ENCODE results near the gene SAE1. TPM values are rescaled to one million over a fixed set of nuclear protein-coding genes. Genes with fewer than 3 reads are reported as not detected.
A peak's percentile ranks its signal among the peaks of the same experiment; 100 is the strongest.

SAE1 gene
- total and polyA plus RNA-seq, 12 donors, result 11.9 to 60.2 (median 45.5) TPM

- Histone ChIP-seq H3K27ac (peak overlapping the region in 1 of 10 donors; percentile 6), H3K4me3 (peak overlapping the region in 9 of 10 donors; percentile 16 to 50 (median 36)), H3K27me3 (peaks cover 0 to 45% (median 0%) of the 10 kb centered on the region in 7 donors), H3K36me3 (no peaks in the 10 kb centered on the region), H3K4me1 (peaks cover 3 to 39% (median 31%) of the 10 kb centered on the region in 9 donors), H3K9me3 (no peaks in the 10 kb centered on the region)
- 8 to 10% methylated on average over 16 of the region's 16 CpGs for WGBS, 2 donors
- TF ChIP-seq CTCF (IDR thresholded peaks at IDR 0.05), result no peak
- intact Hi-C loops (cut with DNase I), result loop anchor here in 1 of 10 donors (10.0 kb wide), 1 partner anchor 224 kb away; the partner anchor contains the start of gene NPAS1
- ATAC-seq (no peak), DNase-seq (no peak)
Measured at GRCh38 chr19:47239152-47239551, 108.5 kb downstream of the SAE1 start.

- Histone ChIP-seq H3K27me3 (peaks cover 0 to 45% (median 0%) of the 10 kb centered on the region in 7 donors), H3K4me3 (peak overlapping the region in 9 of 10 donors; percentile 16 to 50 (median 36)), H3K36me3 (no peaks in the 10 kb centered on the region), H3K4me1 (peaks cover 3 to 45% (median 37%) of the 10 kb centered on the region in 9 donors), H3K9me3 (no peaks in the 10 kb centered on the region), H3K27ac (no peak overlapping the region)
- DNase-seq (peak in 1 of 2 donors; percentile 40), ATAC-seq (peak in 1 of 8 donors; percentile 27)
- WGBS, 2 donors, result 3 to 4% methylated on average over 52 to 60 of the region's 62 CpGs
- intact Hi-C loops (cut with DNase I), result loop anchor here in 2 of 10 donors (10.0 kb wide), 2 partner anchors 45 to 225 kb away; partner anchors contain the start of gene NPAS1 (in 1 of the 2)
- no peak for TF ChIP-seq CTCF (IDR thresholded peaks at IDR 0.05)
Measured at GRCh38 chr19:47239610-47240296, 109.1 kb downstream of the SAE1 start.

GRCh38 chr19:47240556-47240955 is 109.9 kb downstream of the SAE1 start:
- H3K4me1 ChIP-seq, result peaks cover 3 to 46% (median 40%) of the 10 kb centered on the region in 9 donors

More at GRCh38 chr19:47240556-47240955, 109.9 kb downstream of the SAE1 start:
- ATAC-seq (peak in 1 of 8 donors; percentile 1), DNase-seq (no peak)
- no peak for TF ChIP-seq CTCF (IDR thresholded peaks at IDR 0.05)
- no peaks in the 10 kb centered on the region for H3K9me3 ChIP-seq
- H3K27me3 ChIP-seq, result peaks cover 0 to 45% (median 0%) of the 10 kb centered on the region in 7 donors
- intact Hi-C loops (cut with DNase I), result loop anchor here in 1 of 10 donors (10.0 kb wide), 1 partner anchor 46 kb away; no protein-coding TSS in a partner anchor
- H3K4me3 ChIP-seq, result no peak overlapping the region
- H3K27ac ChIP-seq, result no peak overlapping the region
- H3K36me3 ChIP-seq, result no peaks in the 10 kb centered on the region
- WGBS, 2 donors, result 51 to 66% methylated on average over 6 of the region's 6 CpGs

All from heart right ventricle (tissue), 16 donors.